ENCODE results near the gene NF1. TPM values are rescaled to one million over a fixed set of nuclear protein-coding genes. Genes with fewer than 3 reads are reported as not detected.

The NF1 gene
- polyA plus RNA-seq, 3 donors: 1.2 to 7.4 (median 2.1) TPM

- H4K20me1 ChIP-seq (ENCODE audit: insufficient read depth, low read length): no peaks in the 10 kb centered on the region
- H3K27me3 ChIP-seq (ENCODE audit: control insufficient read depth in 2 of 2, insufficient read depth in 2 of 2, low read length in 2 of 2): no peaks in the 10 kb centered on the region
- TF ChIP-seq CTCF (IDR thresholded peaks at IDR 0.05): peak; percentile 80
- DNase-seq: peak; percentile 49 to 73 (median 57)
- H3K79me2 ChIP-seq (ENCODE audit: insufficient read depth, low read length): peaks cover 6% of the 10 kb centered on the region
- peak overlapping the region; percentile 32 for H2AFZ ChIP-seq (ENCODE audit: insufficient read depth, low read depth, low read length, poor library complexity, severe bottlenecking)
- H3K4me2 ChIP-seq (replicated peaks; ENCODE audit: extremely low read depth, low read length, poor library complexity, severe bottlenecking): peak overlapping the region; percentile 65
- H3K9me3 ChIP-seq (replicated peaks in 1 of 2; ENCODE audit: control insufficient read depth in 1 of 2, insufficient read depth in 1 of 2, low read length in 2 of 2): no peaks in the 10 kb centered on the region
- peaks cover 32 to 35% of the 10 kb centered on the region in 2 donors for H3K4me1 ChIP-seq (ENCODE audit: control insufficient read depth in 1 of 2, insufficient read depth in 2 of 2, low read length in 2 of 2)
- H3K36me3 ChIP-seq (replicated peaks in 1 of 2; ENCODE audit: control insufficient read depth in 1 of 2, insufficient read depth in 2 of 2, low read length in 2 of 2): peaks cover 0 to 2% of the 10 kb centered on the region in 2 donors
- no peak overlapping the region for H3K9ac ChIP-seq (ENCODE audit: insufficient read depth, low read length, poor library complexity, severe bottlenecking)
- H3K4me3 ChIP-seq (replicated peaks in 1 of 3; ENCODE audit: low read depth in 2 of 3, low read length in 3 of 3): peak overlapping the region; percentile 20 to 59 (median 50)
- Mint-ChIP-seq H3K4me3 (peak overlapping the region; percentile 68 to 82), H3K27me3 (ENCODE audit: low read depth in 3 of 3) (no peaks in the 10 kb centered on the region), H3K4me1 (peaks cover 36% of the 10 kb centered on the region), H3K9me3 (no peaks in the 10 kb centered on the region), H3K27ac (peak overlapping the region; percentile 80 to 94 (median 90)), H3K36me3 (peaks cover 3 to 10% of the 10 kb centered on the region in 2 donors)
- intact Hi-C loops (cut with micrococcal nuclease): no loop called here
- 10% methylated on average over 2 of the region's 10 CpGs for WGBS (ENCODE audit: insufficient coverage)
- peak overlapping the region; percentile 31 to 51 for H3K27ac ChIP-seq (ENCODE audit: low read depth in 1 of 2, low read length in 2 of 2)
Observed at GRCh38 chr17:31373150-31374093, 278.6 kb downstream of the NF1 start.

- intact Hi-C loops (cut with micrococcal nuclease): no loop called here
- H3K9ac ChIP-seq (ENCODE audit: insufficient read depth, low read length, poor library complexity, severe bottlenecking): no peak overlapping the region
- H3K27ac Mint-ChIP-seq: peak overlapping the region; percentile 80 to 94 (median 90)
Observed at GRCh38 chr17:31374094-31374447, 279.3 kb downstream of the NF1 start.

More at GRCh38 chr17:31374094-31374447, 279.3 kb downstream of the NF1 start:
- Histone ChIP-seq H3K27me3 (ENCODE audit: control insufficient read depth in 2 of 2, insufficient read depth in 2 of 2, low read length in 2 of 2) (no peaks in the 10 kb centered on the region), H3K27ac (ENCODE audit: low read depth in 1 of 2, low read length in 2 of 2) (peak overlapping the region; percentile 31 to 51), H3K9me3 (replicated peaks in 1 of 2; ENCODE audit: control insufficient read depth in 1 of 2, insufficient read depth in 1 of 2, low read length in 2 of 2) (no peaks in the 10 kb centered on the region), H3K4me2 (replicated peaks; ENCODE audit: extremely low read depth, low read length, poor library complexity, severe bottlenecking) (peak overlapping the region; percentile 65), H2AFZ (ENCODE audit: insufficient read depth, low read depth, low read length, poor library complexity, severe bottlenecking) (peak overlapping the region; percentile 32), H3K79me2 (ENCODE audit: insufficient read depth, low read length) (peaks cover 6% of the 10 kb centered on the region), H3K4me3 (replicated peaks in 1 of 3; ENCODE audit: low read depth in 2 of 3, low read length in 3 of 3) (peak overlapping the region; percentile 20 to 59 (median 50)), H3K36me3 (replicated peaks in 1 of 2; ENCODE audit: control insufficient read depth in 1 of 2, insufficient read depth in 2 of 2, low read length in 2 of 2) (peaks cover 0 to 2% of the 10 kb centered on the region in 2 donors), H3K4me1 (ENCODE audit: control insufficient read depth in 1 of 2, insufficient read depth in 2 of 2, low read length in 2 of 2) (peaks cover 32 to 35% of the 10 kb centered on the region in 2 donors), H4K20me1 (ENCODE audit: insufficient read depth, low read length) (no peaks in the 10 kb centered on the region)
- peaks cover 7 to 10% of the 10 kb centered on the region in 2 donors for H3K36me3 Mint-ChIP-seq
- peak overlapping the region; percentile 68 to 82 for H3K4me3 Mint-ChIP-seq
- DNase-seq: peak; percentile 62 to 70 (median 66)
- H3K27me3 Mint-ChIP-seq (ENCODE audit: low read depth in 3 of 3): no peaks in the 10 kb centered on the region
- WGBS (ENCODE audit: insufficient coverage): 60% methylated on average over 1 of the region's 6 CpGs
- TF ChIP-seq CTCF (IDR thresholded peaks at IDR 0.05): no peak
- no peaks in the 10 kb centered on the region for H3K9me3 Mint-ChIP-seq
- H3K4me1 Mint-ChIP-seq: peaks cover 36% of the 10 kb centered on the region
